OCI-LY7 (cell line): ENCODE measurements around the gene LRRC72. TPM values are rescaled to one million over a fixed set of nuclear protein-coding genes. Genes with fewer than 3 reads are reported as not detected.

Experiments
- BruUV-seq: library from RNA; stranded (reverse); fragments of 400-500 nt; replicated peaks from 2 replicates; lab custom pipeline; 2021; lab: Mats Ljungman, UMichigan
- CTCF ChIA-PET: fragments of 300-600 bp; sonication (Branson Sonifier 250); formaldehyde crosslinking; loops from one replicate; lab custom pipeline; 2022; ENCODE audit warnings: antibody characterized with exemption; ENCODE audit not compliant: unreplicated experiment; lab: Charles Lee
- POLR2A ChIA-PET: fragments of 300-600 bp; sonication (Branson Sonifier 250); formaldehyde crosslinking; loops from one replicate; lab custom pipeline; 2022; ENCODE audit warnings: antibody characterized with exemption; lab: Charles Lee
- DNase-seq: peaks from one replicate; pipeline ENCODE4 v3.0.0-alpha.2; 2015; ENCODE audit warnings: low spot score
- H2AFZ ChIP-seq: fragments of 200-600 bp; sonication (generic), shearing (Covaris generic); 2 replicates; pipeline ENCODE4 v1.6.1; 2014; ENCODE audit warnings: mild to moderate bottlenecking, antibody characterized with exemption, low read length, moderate library complexity
- H3K27ac ChIP-seq: fragments of 200-600 bp; sonication (generic); 2 replicates; pipeline ENCODE4 v1.5.1; 2014; ENCODE audit warnings: mixed run types, low read depth, mild to moderate bottlenecking, moderate library complexity, low read length, inconsistent platforms; ENCODE audit not compliant: poor library complexity, severe bottlenecking
- H3K36me3 ChIP-seq: fragments of 200-600 bp; sonication (generic); 2 replicates; pipeline ENCODE4 v1.6.1; 2014; ENCODE audit warnings: mild to moderate bottlenecking, antibody characterized with exemption, low read length, moderate library complexity, mixed read lengths; ENCODE audit not compliant: insufficient read depth
- H3K4me1 ChIP-seq: fragments of 200-600 bp; sonication (generic); 2 replicates; pipeline ENCODE4 v1.5.1; 2014; ENCODE audit warnings: mild to moderate bottlenecking, low read length; ENCODE audit not compliant: insufficient read depth, poor library complexity, severe bottlenecking
- H3K4me2 ChIP-seq: fragments of 200-600 bp; sonication (generic); 2 replicates; pipeline ENCODE4 v1.6.1; 2014; ENCODE audit warnings: mild to moderate bottlenecking, low read length
- H3K4me3 ChIP-seq: fragments of 200-600 bp; sonication (generic); 2 replicates; pipeline ENCODE4 v1.5.1; 2014; ENCODE audit warnings: mild to moderate bottlenecking, low read depth, low read length; ENCODE audit not compliant: poor library complexity, severe bottlenecking
- H3K79me2 ChIP-seq: fragments of 200-600 bp; sonication (generic); 2 replicates; pipeline ENCODE4 v1.6.1; 2016; ENCODE audit warnings: low read depth, mild to moderate bottlenecking, low read length, moderate library complexity, mixed read lengths; ENCODE audit not compliant: insufficient read depth
- H3K9me2 ChIP-seq: fragments of 200-600 bp; sonication (generic); 2 replicates; pipeline ENCODE4 v1.6.1; 2016; ENCODE audit warnings: mild to moderate bottlenecking, low read length, mixed read lengths; ENCODE audit not compliant: insufficient read depth
- H3K9me3 ChIP-seq: fragments of 200-600 bp; sonication (generic); 2 replicates; pipeline ENCODE4 v1.6.1; 2014; ENCODE audit warnings: mild to moderate bottlenecking, mixed run types, low read length, mixed read lengths
- H4K20me1 ChIP-seq: fragments of 200-600 bp; sonication (generic); 2 replicates; pipeline ENCODE4 v1.6.1; 2014; ENCODE audit warnings: mild to moderate bottlenecking, antibody characterized with exemption, low read length, moderate library complexity, mixed read lengths; ENCODE audit not compliant: insufficient read depth
- CTCF ChIP-seq: fragments of 200-600 bp; sonication (generic); conservative IDR thresholded peaks from 2 replicates; pipeline ENCODE4 v1.5.1; 2014; ENCODE audit warnings: mild to moderate bottlenecking, antibody characterized with exemption, low read length, moderate library complexity, mixed read lengths
- EZH2phosphoT487 ChIP-seq: fragments of 200-600 bp; sonication (generic); IDR thresholded peaks from 2 replicates; pipeline ENCODE4 v1.6.1; 2018; ENCODE audit warnings: low read depth, borderline replicate concordance, mild to moderate bottlenecking, mixed run types, antibody characterized with exemption, low read length, moderate library complexity, mixed read lengths
- intact Hi-C: fragments of 100-400 bp; cut with micrococcal nuclease; formaldehyde crosslinking; loops from one replicate; pipeline ENCODE4 v1.10.0; 2022; ENCODE audit not compliant: unreplicated experiment
- total RNA-seq, 2 experiments: library from RNA; depleted of rRNA in 1 of 2; stranded (reverse); fragments of >200 nt in 1 of 2; shearing (Covaris generic) in 1 of 2; gene quantifications; 2 replicates each; pipeline ENCODE4 v1.2.3, GENCODE V29; 2014 to 2022

The LRRC72 gene
- total RNA-seq, 2 experiments from 2014 or later, result not detected

GRCh38 chr7:16606704-16607103 is 80.1 kb downstream of the LRRC72 start:
- CTCF ChIA-PET, result no interaction called here
- BruUV-seq, result no TSS peak

GRCh38 chr7:16609842-16610450 is 83.3 kb downstream of the LRRC72 start:
- TF ChIP-seq CTCF (no peak), EZH2phosphoT487 (no peak)
- no peak overlapping the region for H2AFZ ChIP-seq
- H3K9me3 ChIP-seq, result no peaks in the 10 kb centered on the region
- H3K4me3 ChIP-seq, result no peak overlapping the region
- BruUV-seq, result no TSS peak
- no peaks in the 10 kb centered on the region for H3K9me2 ChIP-seq
- intact Hi-C loops, result no loop called here
- H3K27ac ChIP-seq, result no peak overlapping the region
- POLR2A ChIA-PET, result no interaction called here
- no peak overlapping the region for H3K4me2 ChIP-seq
- no peaks in the 10 kb centered on the region for H3K4me1 ChIP-seq
- H4K20me1 ChIP-seq, result no peaks in the 10 kb centered on the region
- H3K79me2 ChIP-seq, result no peaks in the 10 kb centered on the region
- H3K36me3 ChIP-seq, result peaks cover 3% of the 10 kb centered on the region; the same call in 1 of the 2 replicates
- no peak for DNase-seq
- CTCF ChIA-PET, result no interaction called here

More at GRCh38 chr7:16606704-16607103, 80.1 kb downstream of the LRRC72 start:
- no peak for TF ChIP-seq EZH2phosphoT487
- TF ChIP-seq CTCF, result no peak
- POLR2A ChIA-PET, result no interaction called here
- H4K20me1 ChIP-seq, result no peaks in the 10 kb centered on the region
- no peak overlapping the region for H2AFZ ChIP-seq
- H3K9me3 ChIP-seq, result no peaks in the 10 kb centered on the region
- H3K9me2 ChIP-seq, result no peaks in the 10 kb centered on the region
- no peaks in the 10 kb centered on the region for H3K4me1 ChIP-seq
- peaks cover 3% of the 10 kb centered on the region; the same call in 1 of the 2 replicates for H3K36me3 ChIP-seq
- DNase-seq, result no peak
- no peak overlapping the region for H3K4me2 ChIP-seq
- intact Hi-C loops, result no loop called here
- no peak overlapping the region for H3K4me3 ChIP-seq
- no peaks in the 10 kb centered on the region for H3K79me2 ChIP-seq
- no peak overlapping the region for H3K27ac ChIP-seq

GRCh38 chr7:16611711-16612110 is 85.1 kb downstream of the LRRC72 start:
- ChIA-PET CTCF (no interaction called here), POLR2A (interaction anchor here (0.7 to 1.8 kb wide), 2 partner anchors 9 to 21 kb away, joined by 4 to 9 read pairs; no protein-coding TSS in a partner anchor)
- Histone ChIP-seq H3K4me3 (no peak overlapping the region), H2AFZ (no peak overlapping the region), H4K20me1 (no peaks in the 10 kb centered on the region), H3K36me3 (peaks cover 9% of the 10 kb centered on the region; the same call in 1 of the 2 replicates), H3K9me3 (no peaks in the 10 kb centered on the region), H3K27ac (no peak overlapping the region), H3K9me2 (no peaks in the 10 kb centered on the region), H3K79me2 (no peaks in the 10 kb centered on the region), H3K4me2 (no peak overlapping the region), H3K4me1 (no peaks in the 10 kb centered on the region)
- no TSS peak for BruUV-seq
- no peak for DNase-seq
- intact Hi-C loops, result no loop called here
- TF ChIP-seq CTCF (no peak), EZH2phosphoT487 (no peak)
